HCT116 (cell line): ENCODE measurements around the gene TTC12. TPM values are rescaled to one million over a fixed set of nuclear protein-coding genes. Genes with fewer than 3 reads are reported as not detected.

Source experiments
- ATAC-seq: fragments of 200-7000 bp; cut with Tn5 transposase; 2 replicates; pipeline ENCODE4 v1.9.1; 2020; ENCODE audit warnings: mild to moderate bottlenecking, moderate library complexity
- BruUV-seq: library from RNA; stranded (reverse); fragments of 400-500 nt; replicated peaks from 2 replicates; lab custom pipeline; 2021; lab: Mats Ljungman, UMichigan
- CTCF ChIA-PET: fragments of 300-600 bp; sonication (Branson Sonifier 250); formaldehyde crosslinking; loops from one replicate; lab custom pipeline; 2021; ENCODE audit warnings: antibody characterized with exemption; lab: Charles Lee
- POLR2A ChIA-PET: fragments of 300-600, 350-600 bp; sonication (Branson Sonifier 250); formaldehyde crosslinking; loops from one replicate; lab custom pipeline; 2021; ENCODE audit warnings: antibody characterized with exemption; lab: Charles Lee
- RAD21 ChIA-PET, 2 experiments: fragments of 300-600 bp; sonication (Branson Sonifier 250); formaldehyde crosslinking; loops; one replicate each; lab custom pipeline; 2023; ENCODE audit warnings: low total read pairs in 2 of 2; ENCODE audit not compliant: uncharacterized antibody in 2 of 2, unreplicated experiment in 2 of 2, low non-redundant PET in 1 of 2; lab: Charles Lee
- DNase-seq: peaks from one replicate; pipeline ENCODE4 v3.0.0-alpha.2; 2010; ENCODE audit warnings: low read depth, low spot score
- H2AFZ ChIP-seq: fragments of 200-600 bp; shearing (Covaris generic), sonication (generic); 2 replicates; pipeline ENCODE4 v1.6.1; 2017; ENCODE audit warnings: low read depth, mixed run types, mixed read lengths, antibody characterized with exemption, low read length; ENCODE audit not compliant: poor library complexity, severe bottlenecking
- H3K27ac ChIP-seq: 2 replicates; pipeline ENCODE4 v1.5.1; 2012; ENCODE audit warnings: low read depth, low read length
- H3K27me3 ChIP-seq: fragments of 200-600 bp; sonication (generic); 2 replicates; pipeline ENCODE4 v1.6.1; 2016; ENCODE audit warnings: mixed run types, low read length, mixed read lengths; ENCODE audit not compliant: insufficient read depth
- H3K36me3 ChIP-seq, 2 experiments: fragments of 200-500 bp in 1 of 2; fragments of 200-600 bp in 1 of 2; sonication (Bioruptor generic) in 1 of 2; sonication (generic) in 1 of 2; 2 replicates each; pipeline versions ENCODE4 v1.5.1 to v1.6.1; 2014 to 2016; ENCODE audit warnings: low read length in 2 of 2, inconsistent platforms in 1 of 2, mixed read lengths in 1 of 2, mixed run types in 1 of 2; ENCODE audit not compliant: insufficient read depth in 2 of 2, control insufficient read depth in 1 of 2
- H3K4me1 ChIP-seq, 2 experiments: fragments of 200-600 bp in 1 of 2; sonication (generic) in 1 of 2; 2 replicates each; pipeline versions ENCODE4 v1.5.1 to v1.6.1; 2012 to 2017; ENCODE audit warnings: low read length in 2 of 2, inconsistent platforms in 1 of 2, mild to moderate bottlenecking in 1 of 2, mixed read lengths in 1 of 2, mixed run types in 1 of 2, moderate library complexity in 1 of 2; ENCODE audit not compliant: insufficient read depth in 2 of 2, control insufficient read depth in 1 of 2
- H3K4me2 ChIP-seq: fragments of 200-600 bp; sonication (generic); 2 replicates; pipeline ENCODE4 v1.6.1; 2017; ENCODE audit warnings: mixed run types, low read length, mixed read lengths
- H3K4me3 ChIP-seq, 2 experiments: fragments of 200-600 bp in 1 of 2; sonication (generic) in 1 of 2; replicated peaks in 1 of 2; 2 replicates each; pipeline ENCODE4 v1.5.1; 2011 to 2016; ENCODE audit warnings: low read length in 2 of 2, control low read depth in 1 of 2, low read depth in 1 of 2, mild to moderate bottlenecking in 1 of 2, mixed read lengths in 1 of 2, mixed run types in 1 of 2
- H3K79me2 ChIP-seq: fragments of 200-600 bp; sonication (generic); 2 replicates; pipeline ENCODE4 v1.6.1; 2017; ENCODE audit warnings: mild to moderate bottlenecking, mixed run types, low read length, moderate library complexity, mixed read lengths; ENCODE audit not compliant: insufficient read depth
- H3K9ac ChIP-seq: fragments of 200-600 bp; sonication (generic); 2 replicates; pipeline ENCODE4 v1.6.1; 2016; ENCODE audit warnings: low read length, mixed read lengths
- H3K9me2 ChIP-seq: fragments of 200-600 bp; sonication (generic), shearing (Covaris generic); 2 replicates; pipeline ENCODE4 v1.6.1; 2017; ENCODE audit warnings: mixed run types, mild to moderate bottlenecking, moderate library complexity; ENCODE audit not compliant: insufficient read depth
- H3K9me3 ChIP-seq, 2 experiments: fragments of 200-500 bp in 1 of 2; fragments of 200-600 bp in 1 of 2; sonication (Bioruptor generic) in 1 of 2; sonication (generic) in 1 of 2; 2 replicates each; pipeline ENCODE4 v1.6.1; 2014 to 2017; ENCODE audit warnings: low read length in 2 of 2, mixed read lengths in 2 of 2, inconsistent platforms in 1 of 2, low read depth in 1 of 2, mild to moderate bottlenecking in 1 of 2, mixed run types in 1 of 2, moderate library complexity in 1 of 2; ENCODE audit not compliant: control insufficient read depth in 1 of 2, insufficient read depth in 1 of 2
- H4K20me1 ChIP-seq: fragments of 200-600 bp; sonication (generic), shearing (Covaris generic); 2 replicates; pipeline ENCODE4 v1.6.1; 2017; ENCODE audit warnings: mixed run types, mild to moderate bottlenecking, moderate library complexity; ENCODE audit not compliant: insufficient read depth
- ATF3 ChIP-seq: IDR thresholded peaks from 2 replicates; pipeline ENCODE4 v1.6.1; 2012
- CBX3 ChIP-seq: IDR thresholded peaks from 2 replicates; pipeline ENCODE4 v1.6.1; 2012; ENCODE audit warnings: low read depth
- CEBPB ChIP-seq: IDR thresholded peaks from 2 replicates; pipeline ENCODE4 v1.6.1; 2012; ENCODE audit warnings: low read depth
- CTCF ChIP-seq, 3 experiments: fragments of 200-600 bp in 1 of 3; sonication (generic) in 1 of 3; IDR thresholded peaks in 2 of 3; conservative IDR thresholded peaks in 1 of 3; 2 replicates each; pipeline ENCODE4 v1.5.1; 2012 to 2017; ENCODE audit warnings: low read depth in 2 of 3, low read length in 2 of 3, antibody characterized with exemption in 1 of 3, borderline replicate concordance in 1 of 3, control low read depth in 1 of 3, mild to moderate bottlenecking in 1 of 3, mixed read lengths in 1 of 3, mixed run types in 1 of 3, moderate library complexity in 1 of 3; ENCODE audit not compliant: insufficient read depth in 1 of 3
- JUND ChIP-seq: IDR thresholded peaks from 2 replicates; pipeline ENCODE4 v1.6.1; 2012
- MAX ChIP-seq: IDR thresholded peaks from 2 replicates; pipeline ENCODE4 v1.6.1; 2012
- RAD21 ChIP-seq: IDR thresholded peaks from 2 replicates; pipeline ENCODE4 v1.6.1; 2012; ENCODE audit warnings: low read depth, mild to moderate bottlenecking
- SIN3A ChIP-seq: IDR thresholded peaks from 2 replicates; pipeline ENCODE4 v1.6.1; 2012; ENCODE audit warnings: low read depth
- SP1 ChIP-seq: IDR thresholded peaks from 2 replicates; pipeline ENCODE4 v1.6.1; 2012; ENCODE audit warnings: low read depth
- TCF7L2 ChIP-seq: IDR thresholded peaks from 2 replicates; pipeline ENCODE4 v1.7.0; 2011; ENCODE audit warnings: borderline replicate concordance, inconsistent platforms; ENCODE audit not compliant: insufficient read depth, insufficient read length; ENCODE audit errors: extremely low read depth
- YY1 ChIP-seq: IDR thresholded peaks from 2 replicates; pipeline ENCODE4 v1.6.1; 2011; ENCODE audit warnings: low read length, low read depth, moderate library complexity, mild to moderate bottlenecking; ENCODE audit not compliant: insufficient replicate concordance; ENCODE audit errors: extremely low read depth
- ZBTB33 ChIP-seq: IDR thresholded peaks from 2 replicates; pipeline ENCODE4 v1.6.1; 2011; ENCODE audit warnings: mild to moderate bottlenecking, low read length, moderate library complexity; ENCODE audit not compliant: insufficient replicate concordance; ENCODE audit errors: extremely low read depth
- intact Hi-C: fragments of 100-400 bp; cut with micrococcal nuclease; formaldehyde crosslinking; loops from 2 replicates; pipeline ENCODE4 v1.10.0; 2022
- total RNA-seq: library from RNA; stranded (reverse); gene quantifications from one replicate; pipeline ENCODE4 v1.2.1, GENCODE V29; 2021; ENCODE audit not compliant: unreplicated experiment

The TTC12 gene
- total RNA-seq, 1 experiment from 2014 or later, result 12.6 TPM

- no peak overlapping the region for H3K4me3 ChIP-seq
- no TSS peak for BruUV-seq
- H3K9ac ChIP-seq, result no peak overlapping the region
- POLR2A ChIA-PET, result no interaction called here
- TF ChIP-seq SIN3A (no peak), ATF3 (no peak), TCF7L2 (no peak), CTCF (IDR thresholded peaks at IDR 0.05 in 2 of 3, conservative IDR thresholded peaks at IDR 0.05 in 1 of 3; ENCODE audit: borderline replicate concordance in 1 of 3, insufficient read depth in 1 of 3, low read depth in 2 of 3, low read length in 2 of 3) (no peak), CBX3 (no peak), RAD21 (no peak), MAX (no peak), SP1 (no peak), JUND (no peak), CEBPB (no peak), ZBTB33 (no peak), YY1 (no peak)
- TF ChIP-seq, all 23 proteins: peak for 0
- CTCF ChIA-PET, result no interaction called here
- H3K4me1 ChIP-seq, result peaks cover 8 to 15% of the 10 kb centered on the region in 2 experiments; a peak in 3 of 4 replicates
- H3K4me2 ChIP-seq, result no peak overlapping the region
- no peak overlapping the region for H2AFZ ChIP-seq
- H3K27ac ChIP-seq, result no peak overlapping the region
- DNase-seq (no peak), ATAC-seq (no peak)
- no peaks in the 10 kb centered on the region for H3K9me2 ChIP-seq
- no peaks in the 10 kb centered on the region for H3K27me3 ChIP-seq
- no peaks in the 10 kb centered on the region for H3K9me3 ChIP-seq
- H3K79me2 ChIP-seq, result no peaks in the 10 kb centered on the region
- intact Hi-C loops, result loop anchor here (10.0 kb wide), 1 partner anchor 557 kb away; the partner anchor contains the start of gene USP28
- RAD21 ChIA-PET, result no interaction called here
- H4K20me1 ChIP-seq, result no peaks in the 10 kb centered on the region
- H3K36me3 ChIP-seq, result no peaks in the 10 kb centered on the region
Measured at GRCh38 chr11:113317339-113317738, 3.0 kb downstream of the TTC12 start.
